IMR-90 (cell line): Measurements from ENCODE around the gene ATL2.

Source experiments
- BHLHE40 ChIP-seq: fragments of 150-350 bp; IDR thresholded peaks from 2 replicates; pipeline ENCODE4 v1.6.1; 2016; ENCODE audit warnings: mild to moderate bottlenecking, low read depth, low read length
- FOS ChIP-seq: fragments of 150-350 bp; IDR thresholded peaks from 2 replicates; pipeline ENCODE4 v1.6.1; 2016; ENCODE audit warnings: low read depth, low read length
- MAZ ChIP-seq: IDR thresholded peaks from 2 replicates; pipeline ENCODE4 v1.6.1; 2012; ENCODE audit warnings: low read depth, mild to moderate bottlenecking, low read length, improper control_type of control experiment, moderate library complexity, borderline replicate concordance
- MXI1 ChIP-seq: IDR thresholded peaks from 2 replicates; pipeline ENCODE4 v1.6.1; 2012; ENCODE audit warnings: low read depth, mild to moderate bottlenecking, low read length, moderate library complexity, borderline replicate concordance
- NFE2L2 ChIP-seq: fragments of 150-350 bp; IDR thresholded peaks from 2 replicates; pipeline ENCODE4 v1.6.1; 2016; ENCODE audit warnings: low read depth, mild to moderate bottlenecking, low read length
- POLR2A ChIP-seq: IDR thresholded peaks from 2 replicates; pipeline ENCODE4 v1.6.1; 2012; ENCODE audit warnings: mild to moderate bottlenecking, low read depth, low read length
- RAD21 ChIP-seq: IDR thresholded peaks from 2 replicates; pipeline ENCODE4 v1.6.1; 2012; ENCODE audit warnings: low read length, improper control_type of control experiment
- RCOR1 ChIP-seq: IDR thresholded peaks from 2 replicates; pipeline ENCODE4 v1.6.1; 2012; ENCODE audit warnings: mild to moderate bottlenecking, low read length, improper control_type of control experiment; ENCODE audit not compliant: insufficient replicate concordance
- SMC3 ChIP-seq: fragments of 150-350 bp; IDR thresholded peaks from 2 replicates; pipeline ENCODE4 v1.6.1; 2016; ENCODE audit warnings: low read depth, mild to moderate bottlenecking, antibody characterized with exemption, low read length, moderate library complexity
- TF ChIP-seq, protein P1 (sequence below): conservative IDR thresholded peaks from 2 replicates; pipeline ENCODE4 v1.5.1; 2012; ENCODE audit warnings: mild to moderate bottlenecking, low read depth, low read length, improper control_type of control experiment
- TF ChIP-seq, protein P2 (sequence below): fragments of 150-350 bp; IDR thresholded peaks from 2 replicates; pipeline ENCODE4 v1.6.1; 2017; ENCODE audit warnings: mild to moderate bottlenecking, antibody characterized with exemption, low read length, low read depth

DNA sequence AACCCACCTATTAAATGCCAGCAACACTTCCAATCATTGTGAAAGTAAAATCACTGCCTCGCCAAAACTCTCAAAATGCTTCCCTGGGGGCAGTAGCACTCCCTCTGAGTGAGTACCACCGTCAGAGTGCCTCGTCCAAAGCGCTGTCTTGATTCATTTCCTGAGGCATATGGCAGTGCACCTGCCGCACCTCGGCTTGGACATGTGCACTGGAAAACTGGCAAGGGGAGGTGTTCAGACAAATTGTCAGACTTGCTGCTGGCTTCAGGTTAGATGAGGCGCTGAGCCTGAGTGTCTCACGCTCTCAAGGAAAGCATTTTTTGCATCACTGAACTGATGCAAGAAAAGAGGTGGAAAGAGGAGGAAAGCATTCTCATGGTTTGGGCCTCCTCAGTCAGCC, 132.8 kb downstream of the ATL2 start:
- TF ChIP-seq, protein P1, sequence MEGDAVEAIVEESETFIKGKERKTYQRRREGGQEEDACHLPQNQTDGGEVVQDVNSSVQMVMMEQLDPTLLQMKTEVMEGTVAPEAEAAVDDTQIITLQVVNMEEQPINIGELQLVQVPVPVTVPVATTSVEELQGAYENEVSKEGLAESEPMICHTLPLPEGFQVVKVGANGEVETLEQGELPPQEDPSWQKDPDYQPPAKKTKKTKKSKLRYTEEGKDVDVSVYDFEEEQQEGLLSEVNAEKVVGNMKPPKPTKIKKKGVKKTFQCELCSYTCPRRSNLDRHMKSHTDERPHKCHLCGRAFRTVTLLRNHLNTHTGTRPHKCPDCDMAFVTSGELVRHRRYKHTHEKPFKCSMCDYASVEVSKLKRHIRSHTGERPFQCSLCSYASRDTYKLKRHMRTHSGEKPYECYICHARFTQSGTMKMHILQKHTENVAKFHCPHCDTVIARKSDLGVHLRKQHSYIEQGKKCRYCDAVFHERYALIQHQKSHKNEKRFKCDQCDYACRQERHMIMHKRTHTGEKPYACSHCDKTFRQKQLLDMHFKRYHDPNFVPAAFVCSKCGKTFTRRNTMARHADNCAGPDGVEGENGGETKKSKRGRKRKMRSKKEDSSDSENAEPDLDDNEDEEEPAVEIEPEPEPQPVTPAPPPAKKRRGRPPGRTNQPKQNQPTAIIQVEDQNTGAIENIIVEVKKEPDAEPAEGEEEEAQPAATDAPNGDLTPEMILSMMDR = no peak
- TF ChIP-seq, protein P2, sequence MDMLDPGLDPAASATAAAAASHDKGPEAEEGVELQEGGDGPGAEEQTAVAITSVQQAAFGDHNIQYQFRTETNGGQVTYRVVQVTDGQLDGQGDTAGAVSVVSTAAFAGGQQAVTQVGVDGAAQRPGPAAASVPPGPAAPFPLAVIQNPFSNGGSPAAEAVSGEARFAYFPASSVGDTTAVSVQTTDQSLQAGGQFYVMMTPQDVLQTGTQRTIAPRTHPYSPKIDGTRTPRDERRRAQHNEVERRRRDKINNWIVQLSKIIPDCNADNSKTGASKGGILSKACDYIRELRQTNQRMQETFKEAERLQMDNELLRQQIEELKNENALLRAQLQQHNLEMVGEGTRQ = no peak
- TF ChIP-seq BHLHE40 = no peak
- no peak for TF ChIP-seq POLR2A
- no peak for TF ChIP-seq SMC3
- no peak for TF ChIP-seq FOS
- TF ChIP-seq RCOR1 = no peak
- TF ChIP-seq MAZ = no peak
- no peak for TF ChIP-seq NFE2L2
- TF ChIP-seq MXI1 = no peak
- TF ChIP-seq RAD21 = no peak
